GM19099 (cell line): ENCODE results near the gene AHI1.

Source experiments
- POLR2A ChIP-seq: IDR thresholded peaks from 3 replicates; pipeline ENCODE4 v1.6.1; 2011; ENCODE audit warnings: low read depth; ENCODE audit not compliant: insufficient read length; ENCODE audit errors: extremely low read depth

The AHI1 gene

GRCh38 chr6:135250234-135250633 is 247.3 kb downstream of the AHI1 start:
- no peak for TF ChIP-seq POLR2A

- TF ChIP-seq POLR2A: no peak
These were observed 252.7 kb downstream of the AHI1 start for GRCh38 chr6:135244805-135245204.

- TF ChIP-seq POLR2A: no peak
These were observed 253.4 kb downstream of the AHI1 start for GRCh38 chr6:135243871-135244796.

GRCh38 chr6:135240711-135241110 is 256.8 kb downstream of the AHI1 start:
- no peak for TF ChIP-seq POLR2A

GRCh38 chr6:135236732-135237131 is 260.8 kb downstream of the AHI1 start:
- no peak for TF ChIP-seq POLR2A

- TF ChIP-seq POLR2A: no peak
These were observed 261.2 kb downstream of the AHI1 start for GRCh38 chr6:135236319-135236718.

GRCh38 chr6:135235716-135236115 is 261.8 kb downstream of the AHI1 start:
- no peak for TF ChIP-seq POLR2A

- TF ChIP-seq POLR2A: no peak
These were observed 263.1 kb downstream of the AHI1 start for GRCh38 chr6:135234492-135234780.

GRCh38 chr6:135233686-135234491 is 263.7 kb downstream of the AHI1 start:
- TF ChIP-seq POLR2A: no peak
